Keratinocyte (primary cell): ENCODE results near the gene ZFP36L1. TPM values are rescaled to one million over a fixed set of nuclear protein-coding genes. Genes with fewer than 3 reads are reported as not detected.

Experiments used
- DNase-seq: peaks from one replicate; pipeline ENCODE4 v3.0.0-alpha.2; 2011; ENCODE audit warnings: low read depth, missing footprints, low spot score
- FAIRE-seq: peaks from 2 replicates; lab custom pipeline; 2011; peaks lifted over from hg19 to GRCh38; lab: Jason Lieb, UNC
- H2AFZ ChIP-seq: 2 replicates; pipeline ENCODE4 v1.6.0; 2012; ENCODE audit warnings: low read length, control low read depth, inconsistent platforms; ENCODE audit not compliant: control insufficient read depth
- H3K27ac ChIP-seq: 2 replicates; pipeline ENCODE4 v1.5.1; 2011; ENCODE audit warnings: low read length; ENCODE audit not compliant: control insufficient read depth, insufficient read depth
- H3K27me3 ChIP-seq: 3 replicates; pipeline ENCODE4 v1.6.0; 2011; ENCODE audit warnings: low read length; ENCODE audit not compliant: control insufficient read depth, insufficient read depth; ENCODE audit errors: extremely low read depth
- H3K36me3 ChIP-seq, 2 experiments: 2 replicates in 1 of 2; 3 replicates in 1 of 2; pipeline ENCODE4 v1.5.1; 2011; ENCODE audit warnings: low read length in 2 of 2, mild to moderate bottlenecking in 1 of 2; ENCODE audit not compliant: control insufficient read depth in 2 of 2, insufficient read depth in 2 of 2; ENCODE audit errors: extremely low read depth in 1 of 2
- H3K4me1 ChIP-seq: 3 replicates; pipeline ENCODE4 v1.5.1; 2011; ENCODE audit warnings: low read length; ENCODE audit not compliant: control insufficient read depth, insufficient read depth; ENCODE audit errors: extremely low read depth
- H3K4me2 ChIP-seq: 3 replicates; pipeline ENCODE4 v1.6.0; 2011; ENCODE audit warnings: low read depth, low read length; ENCODE audit not compliant: control insufficient read depth, insufficient read depth; ENCODE audit errors: extremely low read depth
- H3K4me3 ChIP-seq, 3 experiments: fragments of 200-600 bp in 1 of 3; sonication (generic) in 1 of 3; 2 replicates in 2 of 3; 3 replicates in 1 of 3; pipeline ENCODE4 v1.5.1; 2011 to 2016; ENCODE audit warnings: low read length in 3 of 3, mild to moderate bottlenecking in 3 of 3, control low read depth in 2 of 3, inconsistent platforms in 1 of 3, low read depth in 1 of 3, mixed read lengths in 1 of 3, mixed run types in 1 of 3, moderate library complexity in 1 of 3; ENCODE audit not compliant: control insufficient read depth in 2 of 3, insufficient read depth in 2 of 3; ENCODE audit errors: extremely low read depth in 1 of 3
- H3K79me2 ChIP-seq: 2 replicates; pipeline ENCODE4 v1.6.0; 2012; ENCODE audit warnings: low read length; ENCODE audit not compliant: control insufficient read depth, insufficient read depth
- H3K9ac ChIP-seq: 3 replicates; pipeline ENCODE4 v1.6.0; 2011; ENCODE audit warnings: low read length; ENCODE audit not compliant: control insufficient read depth, insufficient read depth; ENCODE audit errors: extremely low read depth
- H3K9me1 ChIP-seq: 3 replicates; pipeline ENCODE4 v1.6.0; 2011; ENCODE audit warnings: low read length; ENCODE audit not compliant: control insufficient read depth, insufficient read depth; ENCODE audit errors: extremely low read depth
- H3K9me3 ChIP-seq: 2 replicates; pipeline ENCODE4 v1.5.1; 2012; ENCODE audit warnings: low read depth, low read length; ENCODE audit not compliant: control insufficient read depth
- H4K20me1 ChIP-seq: 3 replicates; pipeline ENCODE4 v1.6.0; 2011; ENCODE audit warnings: low read length; ENCODE audit not compliant: control insufficient read depth, insufficient read depth; ENCODE audit errors: extremely low read depth
- CTCF ChIP-seq, 3 experiments: IDR thresholded peaks in 1 of 3; conservative IDR thresholded peaks in 1 of 3; optimal IDR thresholded peaks in 1 of 3; 2 replicates in 2 of 3; 3 replicates in 1 of 3; pipeline versions ENCODE3 to v1.5.1; 2011; ENCODE audit warnings: low read length in 3 of 3, mild to moderate bottlenecking in 3 of 3, moderate library complexity in 2 of 3, control low read depth in 1 of 3, inconsistent platforms in 1 of 3; ENCODE audit not compliant: insufficient read depth in 2 of 3; ENCODE audit errors: extremely low read depth in 1 of 3
- EZH2 ChIP-seq: IDR thresholded peaks from one replicate; pipeline ENCODE4 v1.6.1; 2012; ENCODE audit warnings: inconsistent platforms, mild to moderate bottlenecking, low read length, moderate library complexity
- dilution Hi-C: fragments of 300-500 bp; cut with MboI; formaldehyde crosslinking; loops from one replicate; pipeline ENCODE4 v1.7.0; 2020; ENCODE audit warnings: low sequenced_read_pairs; ENCODE audit not compliant: extremely low pct_ligation_motif_present
- polyA plus RNA-seq, 5 experiments: library from polyadenylated mRNA; depleted of rRNA in 3 of 5; stranded (reverse) in 3 of 5; stranded (forward) in 1 of 5; unstranded in 1 of 5; fragments of >200 nt; gene quantifications; 1 replicate in 1 of 5; 2 replicates in 3 of 5; 3 replicates in 1 of 5; pipeline versions ENCODE4 v1.2.1 to v1.2.3, GENCODE V29; 2011 to 2012; ENCODE audit warnings: missing spikeins in 2 of 5, low read depth in 1 of 5, low replicate concordance in 1 of 5

Gene ZFP36L1
- polyA plus RNA-seq, 1 donor (not counting 4 experiments of a cell fraction or from before 2014, with no cell fraction given) = 85.2 TPM

GRCh38 chr14:68757618-68758081 lies 35.2 kb downstream of the ZFP36L1 start:
- no peak overlapping the region for H3K9ac ChIP-seq
- no peaks in the 10 kb centered on the region for H3K9me3 ChIP-seq
- H3K27ac ChIP-seq = no peak overlapping the region
- no peak for FAIRE-seq
- dilution Hi-C loops = no loop called here
- H3K4me2 ChIP-seq = no peak overlapping the region
- H4K20me1 ChIP-seq = no peaks in the 10 kb centered on the region
- H3K4me1 ChIP-seq = no peaks in the 10 kb centered on the region
- H3K9me1 ChIP-seq = no peaks in the 10 kb centered on the region
- no peaks in the 10 kb centered on the region for H3K79me2 ChIP-seq
- TF ChIP-seq EZH2 = no peak
- no peak for TF ChIP-seq CTCF (optimal IDR thresholded peaks at IDR 0.05 in 1 of 3, IDR thresholded peaks at IDR 0.05 in 1 of 3, conservative IDR thresholded peaks at IDR 0.05 in 1 of 3; ENCODE audit: extremely low read depth in 1 of 3, insufficient read depth in 2 of 3, low read length in 3 of 3)
- DNase-seq = no peak
- H3K36me3 ChIP-seq = no peaks in the 10 kb centered on the region
- H3K27me3 ChIP-seq = no peaks in the 10 kb centered on the region
- no peak overlapping the region for H3K4me3 ChIP-seq
- H2AFZ ChIP-seq = no peak overlapping the region

GRCh38 chr14:68756734-68757133 lies 36.1 kb downstream of the ZFP36L1 start:
- FAIRE-seq (no peak), DNase-seq (no peak)
- H2AFZ ChIP-seq = no peak overlapping the region
- H3K27me3 ChIP-seq = no peaks in the 10 kb centered on the region
- no peak overlapping the region for H3K9ac ChIP-seq
- H3K9me1 ChIP-seq = no peaks in the 10 kb centered on the region
- H3K79me2 ChIP-seq = no peaks in the 10 kb centered on the region
- H3K36me3 ChIP-seq = no peaks in the 10 kb centered on the region
- TF ChIP-seq EZH2 = no peak
- H4K20me1 ChIP-seq = no peaks in the 10 kb centered on the region
- dilution Hi-C loops = no loop called here
- no peaks in the 10 kb centered on the region for H3K4me1 ChIP-seq
- no peak overlapping the region for H3K4me2 ChIP-seq
- H3K27ac ChIP-seq = no peak overlapping the region
- H3K4me3 ChIP-seq = no peak overlapping the region
- H3K9me3 ChIP-seq = no peaks in the 10 kb centered on the region

GRCh38 chr14:68756000-68756481 lies 36.8 kb downstream of the ZFP36L1 start:
- Histone ChIP-seq H3K36me3 (no peaks in the 10 kb centered on the region), H4K20me1 (no peaks in the 10 kb centered on the region), H3K4me3 (no peak overlapping the region), H3K9ac (no peak overlapping the region), H3K4me1 (no peaks in the 10 kb centered on the region), H3K4me2 (no peak overlapping the region), H2AFZ (no peak overlapping the region), H3K79me2 (no peaks in the 10 kb centered on the region), H3K9me1 (no peaks in the 10 kb centered on the region), H3K27ac (no peak overlapping the region), H3K9me3 (no peaks in the 10 kb centered on the region), H3K27me3 (no peaks in the 10 kb centered on the region)
- dilution Hi-C loops = no loop called here
- DNase-seq (no peak), FAIRE-seq (no peak)
- TF ChIP-seq CTCF (optimal IDR thresholded peaks at IDR 0.05 in 1 of 3, IDR thresholded peaks at IDR 0.05 in 1 of 3, conservative IDR thresholded peaks at IDR 0.05 in 1 of 3; ENCODE audit: extremely low read depth in 1 of 3, insufficient read depth in 2 of 3, low read length in 3 of 3) (no peak), EZH2 (no peak)
